Measurements from ENCODE around the gene IFITM10. TPM values are rescaled to one million over a fixed set of nuclear protein-coding genes. Genes with fewer than 3 reads are reported as not detected.

IFITM10 gene
- total and polyA plus RNA-seq, 10 of the 15 experiments (the other 5 are each of a cell fraction or from before 2014, with no cell fraction given) = 0.04 to 0.27 TPM; not detected in 8

- Histone ChIP-seq H4K20me1 (ENCODE audit: control insufficient read depth, insufficient read depth) (no peaks in the 10 kb centered on the region), H3K9me3 (replicated peaks; ENCODE audit: control insufficient read depth, insufficient read depth, low read length) (no peaks in the 10 kb centered on the region), H3K27ac (ENCODE audit: control insufficient read depth, insufficient read depth) (no peak overlapping the region), H3K79me2 (ENCODE audit: control insufficient read depth, insufficient read depth, low read length) (no peaks in the 10 kb centered on the region), H3K4me1 (ENCODE audit: control insufficient read depth, insufficient read depth, low read length) (no peaks in the 10 kb centered on the region), H3K9ac (ENCODE audit: control insufficient read depth, insufficient read depth, low read length) (no peak overlapping the region), H3K4me3 (no peak overlapping the region), H2AFZ (ENCODE audit: control insufficient read depth, low read depth, low read length) (no peak overlapping the region), H3K36me3 (ENCODE audit: control insufficient read depth in 2 of 2, insufficient read depth in 2 of 2, low read length in 1 of 2) (no peaks in the 10 kb centered on the region), H3K4me2 (ENCODE audit: control insufficient read depth, insufficient read depth) (no peak overlapping the region), H3K27me3 (replicated peaks in 1 of 2; ENCODE audit: control insufficient read depth in 2 of 2, insufficient read depth in 2 of 2, low read length in 1 of 2) (no peaks in the 10 kb centered on the region; a peak in 1 of 4 replicates)
- CTCF ChIA-PET = interaction anchor here (1.1 kb wide), 1 partner anchor 14 kb away, joined by 3 read pairs; no protein-coding TSS in a partner anchor
- no peak for TF ChIP-seq TAF1 (IDR thresholded peaks at IDR 0.05; ENCODE audit: borderline replicate concordance, low read depth, low read length)
- TF ChIP-seq MYC (IDR thresholded peaks at IDR 0.05; ENCODE audit: insufficient read depth, insufficient read length, insufficient replicate concordance, low read length, severe bottlenecking) = no peak
- no peak for TF ChIP-seq SUPT20H (IDR thresholded peaks at IDR 0.05; ENCODE audit: borderline replicate concordance, control insufficient read depth, low read depth, low read length)
- no peak; the same call in 1 of the 2 replicates for TF ChIP-seq POLR2A (IDR thresholded peaks at IDR 0.05; ENCODE audit: low read depth, low read length)
- TF ChIP-seq E4F1 (IDR thresholded peaks at IDR 0.05; ENCODE audit: borderline replicate concordance, partially characterized antibody) = no peak
- TF ChIP-seq ZNF24 (IDR thresholded peaks at IDR 0.05) = no peak
- no peak for TF ChIP-seq SMAD1 (IDR thresholded peaks at IDR 0.05; ENCODE audit: low read depth, partially characterized antibody)
- no peak for TF ChIP-seq MLLT1 (IDR thresholded peaks at IDR 0.05)
- TF ChIP-seq ZBTB40 (IDR thresholded peaks at IDR 0.05; ENCODE audit: borderline replicate concordance) = no peak
- 72% methylated on average over 24 of the region's 24 CpGs for WGBS (ENCODE audit: insufficient coverage, insufficient replicate concordance, low lambda C conversion rate, missing lambda C conversion rate)
- intact Hi-C loops (cut with micrococcal nuclease; ENCODE audit: unreplicated experiment) = no loop called here
- in situ Hi-C loops (cut with MboI) = no loop called here
- ATAC-seq = no peak
- no peak for DNase-seq (ENCODE audit: low read depth, low spot score)
- POLR2A ChIA-PET = no interaction called here
- SMC1A ChIA-PET (ENCODE audit: uncharacterized antibody, unreplicated experiment) = no interaction called here
- no TSS peak for BruUV-seq (replicated peaks)
- no peak for FAIRE-seq
- RAD21 ChIA-PET (ENCODE audit: unreplicated experiment) = no interaction called here
Observed at GRCh38 chr11:1751999-1752906, 1.9 kb upstream of the IFITM10 start.

Data from GM12878 (cell line).